Measurements from ENCODE around the gene ARID1B. TPM values are rescaled to one million over a fixed set of nuclear protein-coding genes. Genes with fewer than 3 reads are reported as not detected.

The ARID1B gene
- total RNA-seq, 1 experiment from 2014 or later = 91.7 TPM

DNA sequence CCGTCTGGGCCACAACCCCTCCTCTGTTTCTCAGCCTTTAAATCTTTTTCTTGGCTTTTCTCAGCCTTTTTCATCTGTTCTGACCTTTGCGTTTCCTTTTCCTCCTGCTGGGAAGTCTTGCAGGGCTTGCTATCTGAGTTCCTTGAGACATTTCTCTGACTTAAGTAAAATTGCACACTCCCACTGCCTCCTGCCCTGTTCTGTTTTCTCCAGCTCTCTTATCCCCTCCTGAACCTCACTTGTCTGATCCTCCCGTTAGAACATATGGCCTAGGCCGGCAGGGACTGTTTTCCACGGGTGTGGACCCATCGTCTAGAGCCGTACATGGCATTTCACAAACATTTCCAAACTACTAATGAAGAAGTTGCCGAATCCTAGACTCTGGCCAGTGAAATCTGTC lies 63.0 kb downstream of the ARID1B start:
- Histone ChIP-seq H3K27ac (ENCODE audit: low read length) (no peak overlapping the region), H3K4me3 (ENCODE audit: low read depth in 2 of 2, low read length in 2 of 2) (no peak overlapping the region), H3K9me3 (ENCODE audit: control insufficient read depth, insufficient read depth, low read depth, low read length) (no peaks in the 10 kb centered on the region), H3K36me3 (ENCODE audit: control insufficient read depth, insufficient read depth, low read length) (no peaks in the 10 kb centered on the region; the same call in 1 of the 2 replicates), H3K4me1 (ENCODE audit: control insufficient read depth, insufficient read depth, low read length) (no peaks in the 10 kb centered on the region), H3K27me3 (ENCODE audit: control insufficient read depth, insufficient read depth, low read length) (no peaks in the 10 kb centered on the region)
- ChIA-PET POLR2A (no interaction called here), CTCF (no interaction called here)
- no peak for DNase-seq (ENCODE audit: low read depth, low spot score)
- intact Hi-C loops (cut with micrococcal nuclease; ENCODE audit: unreplicated experiment) = no loop called here
- in situ Hi-C loops (cut with HindIII; ENCODE audit: low pct_unique_long_range_greater_than_20kb, low sequenced_read_pairs) = no loop called here
- ATAC-seq = no peak
- no peak for TF ChIP-seq SIN3A (IDR thresholded peaks at IDR 0.05; ENCODE audit: borderline replicate concordance, insufficient read depth, low read depth, low read length)
- BruUV-seq (replicated peaks) = no TSS peak

DNA sequence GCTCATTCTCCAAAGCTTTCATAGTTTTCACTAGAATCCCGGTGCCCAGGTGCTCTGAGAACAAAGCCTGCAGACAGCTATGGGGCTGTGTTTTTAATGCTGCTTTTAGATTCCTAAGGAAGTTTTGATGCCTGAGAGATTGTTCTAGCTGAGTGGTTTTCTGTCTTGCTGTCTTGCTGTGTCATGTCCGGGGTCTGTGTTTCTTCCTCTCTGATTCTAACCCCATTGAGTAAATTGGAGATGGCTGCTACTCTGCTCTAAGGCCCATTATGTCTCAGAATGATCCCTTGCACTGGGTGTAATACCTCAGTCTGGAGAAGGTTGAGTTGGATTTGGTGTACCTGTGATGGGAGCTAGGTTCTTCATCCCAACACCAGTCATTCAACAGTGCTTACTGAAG lies 63.4 kb downstream of the ARID1B start:
- H3K27ac ChIP-seq (ENCODE audit: low read length) = no peak overlapping the region
- ATAC-seq (no peak), DNase-seq (ENCODE audit: low read depth, low spot score) (no peak)
- in situ Hi-C loops (cut with HindIII; ENCODE audit: low pct_unique_long_range_greater_than_20kb, low sequenced_read_pairs) = no loop called here
- intact Hi-C loops (cut with micrococcal nuclease; ENCODE audit: unreplicated experiment) = no loop called here
- no peak for TF ChIP-seq POLR2AphosphoS5 (IDR thresholded peaks at IDR 0.05; ENCODE audit: low read depth, low read length)
- no peaks in the 10 kb centered on the region for H3K9me3 ChIP-seq (ENCODE audit: control insufficient read depth, insufficient read depth, low read depth, low read length)
- no peak overlapping the region for H3K4me3 ChIP-seq (ENCODE audit: low read depth in 2 of 2, low read length in 2 of 2)
- H3K4me1 ChIP-seq (ENCODE audit: control insufficient read depth, insufficient read depth, low read length) = no peaks in the 10 kb centered on the region; the same call in 1 of the 2 replicates
- no TSS peak for BruUV-seq (replicated peaks)
- POLR2A ChIA-PET = no interaction called here
- H3K27me3 ChIP-seq (ENCODE audit: control insufficient read depth, insufficient read depth, low read length) = no peaks in the 10 kb centered on the region
- H3K36me3 ChIP-seq (ENCODE audit: control insufficient read depth, insufficient read depth, low read length) = no peaks in the 10 kb centered on the region
- CTCF ChIA-PET = no interaction called here

- H3K36me3 ChIP-seq (ENCODE audit: control insufficient read depth, insufficient read depth, low read length) = no peaks in the 10 kb centered on the region
- BruUV-seq (replicated peaks) = no TSS peak
- intact Hi-C loops (cut with micrococcal nuclease; ENCODE audit: unreplicated experiment) = no loop called here
- no peak overlapping the region for H3K27ac ChIP-seq (ENCODE audit: low read length)
- ATAC-seq (no peak), DNase-seq (ENCODE audit: low read depth, low spot score) (no peak)
- H3K9me3 ChIP-seq (ENCODE audit: control insufficient read depth, insufficient read depth, low read depth, low read length) = no peaks in the 10 kb centered on the region
- peaks cover 4% of the 10 kb centered on the region for H3K4me1 ChIP-seq (ENCODE audit: control insufficient read depth, insufficient read depth, low read length)
- H3K4me3 ChIP-seq (ENCODE audit: low read depth in 2 of 2, low read length in 2 of 2) = no peak overlapping the region
- CTCF ChIA-PET = no interaction called here
- in situ Hi-C loops (cut with HindIII; ENCODE audit: low pct_unique_long_range_greater_than_20kb, low sequenced_read_pairs) = no loop called here
- H3K27me3 ChIP-seq (ENCODE audit: control insufficient read depth, insufficient read depth, low read length) = no peaks in the 10 kb centered on the region
- POLR2A ChIA-PET = no interaction called here
- TF ChIP-seq CTCF (IDR thresholded peaks at IDR 0.05) (no peak), TCF7L2 (IDR thresholded peaks at IDR 0.05; ENCODE audit: low read depth, low read length) (no peak), SIN3A (IDR thresholded peaks at IDR 0.05; ENCODE audit: borderline replicate concordance, insufficient read depth, low read depth, low read length) (no peak), POLR2AphosphoS5 (IDR thresholded peaks at IDR 0.05; ENCODE audit: low read depth, low read length) (no peak)
- TF ChIP-seq, protein P1, sequence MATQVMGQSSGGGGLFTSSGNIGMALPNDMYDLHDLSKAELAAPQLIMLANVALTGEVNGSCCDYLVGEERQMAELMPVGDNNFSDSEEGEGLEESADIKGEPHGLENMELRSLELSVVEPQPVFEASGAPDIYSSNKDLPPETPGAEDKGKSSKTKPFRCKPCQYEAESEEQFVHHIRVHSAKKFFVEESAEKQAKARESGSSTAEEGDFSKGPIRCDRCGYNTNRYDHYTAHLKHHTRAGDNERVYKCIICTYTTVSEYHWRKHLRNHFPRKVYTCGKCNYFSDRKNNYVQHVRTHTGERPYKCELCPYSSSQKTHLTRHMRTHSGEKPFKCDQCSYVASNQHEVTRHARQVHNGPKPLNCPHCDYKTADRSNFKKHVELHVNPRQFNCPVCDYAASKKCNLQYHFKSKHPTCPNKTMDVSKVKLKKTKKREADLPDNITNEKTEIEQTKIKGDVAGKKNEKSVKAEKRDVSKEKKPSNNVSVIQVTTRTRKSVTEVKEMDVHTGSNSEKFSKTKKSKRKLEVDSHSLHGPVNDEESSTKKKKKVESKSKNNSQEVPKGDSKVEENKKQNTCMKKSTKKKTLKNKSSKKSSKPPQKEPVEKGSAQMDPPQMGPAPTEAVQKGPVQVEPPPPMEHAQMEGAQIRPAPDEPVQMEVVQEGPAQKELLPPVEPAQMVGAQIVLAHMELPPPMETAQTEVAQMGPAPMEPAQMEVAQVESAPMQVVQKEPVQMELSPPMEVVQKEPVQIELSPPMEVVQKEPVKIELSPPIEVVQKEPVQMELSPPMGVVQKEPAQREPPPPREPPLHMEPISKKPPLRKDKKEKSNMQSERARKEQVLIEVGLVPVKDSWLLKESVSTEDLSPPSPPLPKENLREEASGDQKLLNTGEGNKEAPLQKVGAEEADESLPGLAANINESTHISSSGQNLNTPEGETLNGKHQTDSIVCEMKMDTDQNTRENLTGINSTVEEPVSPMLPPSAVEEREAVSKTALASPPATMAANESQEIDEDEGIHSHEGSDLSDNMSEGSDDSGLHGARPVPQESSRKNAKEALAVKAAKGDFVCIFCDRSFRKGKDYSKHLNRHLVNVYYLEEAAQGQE (IDR thresholded peaks at IDR 0.05; ENCODE audit: insufficient read depth in 1 of 2, low read depth in 2 of 2, low read length in 1 of 2) = no peak
These were observed 64.3 kb downstream of the ARID1B start for GRCh38 chr6:156841508-156841907.
